CD4-positive, alpha-beta T cell treated with Interleukin-15 for 4 hours (primary cell): ENCODE data around the gene ACSM3.
A peak's percentile ranks its signal among the peaks of the same experiment; 100 is the strongest.

ENCODE experiments used
- DNase-seq: peaks from one replicate; pipeline ENCODE4 v3.0.0-alpha.2; 2020; ENCODE audit warnings: low spot score

Gene ACSM3

GRCh38 chr16:20806168-20807050 lies 42.6 kb downstream of the ACSM3 start, which contains the start of the genes ERI2 and REXO5:
Gene ERI2, minus strand, starts transcription at chr16:20806472. Its CDS starts 42 bp downstream, at chr16:20806430.
Gene REXO5, plus strand, starts transcription at chr16:20806527. Its CDS starts 427 bp downstream, at chr16:20806954.
- peak; percentile 75 for DNase-seq

GRCh38 chr16:20807862-20808261 lies 44.0 kb downstream of the ACSM3 start:
- DNase-seq: no peak

GRCh38 chr16:20811889-20812439 lies 48.1 kb downstream of the ACSM3 start:
- DNase-seq: no peak

- DNase-seq: no peak
Observed at GRCh38 chr16:20812510-20812909, 48.7 kb downstream of the ACSM3 start.

- no peak for DNase-seq
Observed at GRCh38 chr16:20814784-20815183, 51.0 kb downstream of the ACSM3 start.

- DNase-seq: no peak
Observed at GRCh38 chr16:20818929-20819585, 55.2 kb downstream of the ACSM3 start.

- DNase-seq: no peak
Observed at GRCh38 chr16:20821682-20822081, 57.9 kb downstream of the ACSM3 start.

GRCh38 chr16:20822521-20823325 lies 58.9 kb downstream of the ACSM3 start:
- no peak for DNase-seq

GRCh38 chr16:20826039-20826566 lies 62.3 kb downstream of the ACSM3 start:
- DNase-seq: no peak

- no peak for DNase-seq
Observed at GRCh38 chr16:20829536-20829935, 65.7 kb downstream of the ACSM3 start.

- no peak for DNase-seq
Observed at GRCh38 chr16:20830372-20830771, 66.6 kb downstream of the ACSM3 start.

- no peak for DNase-seq
Observed at GRCh38 chr16:20833086-20833485, 69.3 kb downstream of the ACSM3 start.

GRCh38 chr16:20838240-20838639 lies 74.4 kb downstream of the ACSM3 start:
- no peak for DNase-seq

GRCh38 chr16:20839504-20839903 lies 75.7 kb downstream of the ACSM3 start:
- DNase-seq: no peak

GRCh38 chr16:20844054-20844453 lies 80.2 kb downstream of the ACSM3 start:
- no peak for DNase-seq

- DNase-seq: no peak
Observed at GRCh38 chr16:20844588-20844987, 80.8 kb downstream of the ACSM3 start.

GRCh38 chr16:20846030-20846429 lies 82.2 kb downstream of the ACSM3 start:
- no peak for DNase-seq

- DNase-seq: no peak
Observed at GRCh38 chr16:20846551-20846950, 82.7 kb downstream of the ACSM3 start.
